Limb (tissue), 2 donors: Measurements from ENCODE around the gene GFRA1.

ENCODE experiments used
- DNase-seq, 2 donors: peaks; one replicate each; pipeline ENCODE4 v3.0.0-alpha.2; 2016; ENCODE audit errors: extremely low spot score in 2 of 2

GFRA1 gene

DNA sequence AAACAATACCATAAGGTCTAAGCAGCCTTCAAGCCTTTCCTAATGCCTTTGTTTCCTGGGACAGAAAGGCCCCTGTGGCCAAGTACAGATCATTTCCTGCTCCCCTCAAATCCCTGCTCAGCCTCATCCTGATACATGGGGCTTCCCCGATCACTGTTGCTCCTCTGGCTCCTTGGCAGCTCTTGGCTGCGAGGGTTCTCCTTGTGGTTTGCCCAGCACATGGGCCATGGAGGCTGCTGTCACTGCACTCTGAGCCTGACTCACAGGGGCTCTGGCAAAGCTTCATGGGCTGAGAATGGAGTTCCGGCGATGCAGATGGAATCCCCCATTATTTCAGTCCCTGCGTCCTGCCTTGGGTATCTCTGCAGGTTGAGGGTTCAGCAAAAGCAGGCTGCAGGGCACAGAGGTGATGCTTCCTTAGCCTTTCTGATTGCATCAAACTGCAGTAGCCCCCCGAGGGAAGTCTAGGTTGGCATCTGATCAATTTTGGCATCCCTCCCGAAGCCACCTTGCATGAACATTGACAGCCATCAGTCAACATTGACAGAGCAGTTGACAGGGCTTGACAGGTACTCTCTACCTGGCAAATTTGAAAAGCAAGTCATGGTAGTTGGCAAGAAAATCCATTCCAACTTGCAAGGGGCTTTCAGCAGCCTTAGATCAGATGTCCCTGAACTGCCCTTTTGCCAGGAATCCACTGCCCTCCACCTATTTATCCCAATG is 168.6 kb downstream of the GFRA1 start:
- no peak for DNase-seq

- DNase-seq = peak in 1 of 2 donors; percentile 41
These were observed 169.3 kb downstream of the GFRA1 start for GRCh38 chr10:116103668-116104067.

- DNase-seq = no peak
These were observed 171.2 kb downstream of the GFRA1 start for GRCh38 chr10:116101616-116102315.

GRCh38 chr10:116100984-116101383 is 172.0 kb downstream of the GFRA1 start:
- DNase-seq = no peak

DNA sequence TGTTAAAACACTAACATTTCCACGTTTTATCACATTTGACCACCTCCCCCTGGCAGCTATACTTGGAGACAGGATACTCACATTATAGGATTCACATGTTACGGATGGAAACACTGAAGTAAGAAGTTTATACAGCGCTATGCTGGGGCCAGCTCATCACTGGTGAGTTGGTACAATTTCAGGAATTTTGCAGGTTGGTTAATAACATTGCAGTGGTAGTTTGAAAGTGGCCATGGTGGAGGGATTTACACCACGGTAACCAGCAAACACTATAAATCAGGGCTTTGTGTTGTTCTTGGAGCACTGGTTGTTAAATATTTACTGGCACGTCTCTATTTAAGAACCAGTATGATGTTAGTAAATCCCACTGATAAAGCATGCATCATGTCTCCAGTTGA is 174.0 kb downstream of the GFRA1 start:
- no peak for DNase-seq

DNA sequence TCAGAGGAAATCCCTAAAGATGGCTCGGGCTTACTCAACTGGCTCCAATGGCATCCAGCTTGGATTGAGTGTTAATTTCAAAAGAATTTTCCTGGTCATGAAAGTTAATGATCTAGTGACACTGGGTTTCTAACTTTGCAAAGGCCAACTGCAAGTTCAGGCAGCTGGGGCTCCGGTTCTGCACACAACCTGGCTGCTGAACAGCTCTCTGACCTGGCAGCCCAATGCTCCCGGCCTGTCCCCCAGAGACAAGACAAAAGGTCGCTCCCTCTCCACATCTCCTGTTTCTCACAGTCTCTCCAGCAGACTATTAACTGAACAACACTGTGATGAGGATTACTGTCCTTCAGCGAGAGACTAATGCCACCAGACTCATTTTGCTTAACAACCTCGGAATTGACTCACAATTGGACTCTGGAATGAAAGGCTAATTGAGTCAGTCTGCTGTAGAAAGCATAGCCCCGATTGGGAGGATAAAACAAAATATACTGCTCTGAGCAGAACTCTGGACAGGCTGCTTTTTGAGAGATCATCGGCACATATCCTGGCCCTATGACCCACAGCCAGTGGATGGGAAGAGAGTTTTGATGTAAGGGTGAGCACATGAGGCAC is 174.5 kb downstream of the GFRA1 start:
- no peak for DNase-seq

DNA sequence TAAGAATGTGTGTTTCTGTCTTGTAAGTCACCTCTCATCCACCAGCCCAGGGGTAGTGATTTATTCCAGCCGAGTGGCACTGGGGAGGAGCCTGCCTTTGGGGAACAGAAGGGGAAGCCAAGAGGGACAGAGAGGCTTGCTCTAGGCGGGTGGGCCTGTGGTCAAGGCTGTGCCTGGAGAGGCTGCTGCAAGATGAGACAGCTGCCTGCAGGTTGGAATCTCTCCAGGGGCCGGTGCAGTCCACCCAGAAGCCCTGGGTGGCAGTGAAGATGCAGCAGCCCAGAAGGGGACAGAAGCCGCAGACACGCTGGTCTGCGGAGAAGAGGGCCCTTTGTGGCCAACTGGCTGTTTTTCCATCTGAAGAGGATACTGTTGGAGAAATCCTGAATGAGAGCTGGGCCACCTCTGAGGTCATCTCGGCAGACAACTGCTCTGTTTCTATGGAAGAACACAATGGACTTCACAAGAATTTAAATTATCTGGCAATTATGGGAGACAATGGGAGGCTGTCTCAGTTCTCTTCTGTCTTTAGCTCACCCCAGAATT is 175.7 kb downstream of the GFRA1 start:
- DNase-seq = no peak

DNA sequence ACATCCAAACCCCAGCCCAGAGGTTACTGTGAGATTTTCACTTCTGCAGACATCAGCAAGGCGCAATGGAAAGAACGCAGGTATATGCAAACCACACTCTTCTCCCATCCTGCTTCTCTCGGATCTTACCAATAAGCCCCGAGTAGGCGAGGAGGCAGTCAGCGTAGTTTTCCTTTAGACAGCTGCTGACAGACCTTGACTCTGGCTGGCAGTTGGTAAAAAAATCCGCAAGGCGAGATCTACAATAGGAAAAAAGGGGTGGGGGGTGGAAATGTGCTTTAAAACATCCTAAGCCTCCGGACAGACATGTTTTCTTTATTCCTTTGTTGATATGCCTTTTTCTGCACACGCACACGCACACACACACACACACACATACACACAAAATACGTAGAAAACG is 176.5 kb downstream of the GFRA1 start:
- no peak for DNase-seq

GRCh38 chr10:116094356-116094755 is 178.7 kb downstream of the GFRA1 start:
- DNase-seq = no peak

DNA sequence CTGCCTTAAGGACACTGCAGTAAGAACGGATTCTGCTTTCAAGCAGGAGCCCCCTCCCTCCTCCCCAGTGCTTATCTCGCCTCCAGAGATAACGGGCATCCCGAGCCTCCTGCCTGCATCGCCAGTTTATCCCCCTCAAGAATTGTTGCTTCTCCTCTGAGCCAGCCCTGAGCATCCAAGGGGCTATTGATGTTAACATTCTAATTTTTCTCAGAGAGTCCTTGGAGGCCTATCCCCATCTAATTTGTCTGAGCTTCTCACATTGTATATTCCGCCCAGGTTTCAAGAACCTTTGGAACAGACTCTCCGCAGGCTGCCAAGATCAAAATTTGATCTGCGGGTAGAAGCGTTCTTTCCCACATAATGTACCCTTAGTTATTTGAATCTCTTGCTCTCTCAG is 180.0 kb downstream of the GFRA1 start:
- DNase-seq = no peak

DNA sequence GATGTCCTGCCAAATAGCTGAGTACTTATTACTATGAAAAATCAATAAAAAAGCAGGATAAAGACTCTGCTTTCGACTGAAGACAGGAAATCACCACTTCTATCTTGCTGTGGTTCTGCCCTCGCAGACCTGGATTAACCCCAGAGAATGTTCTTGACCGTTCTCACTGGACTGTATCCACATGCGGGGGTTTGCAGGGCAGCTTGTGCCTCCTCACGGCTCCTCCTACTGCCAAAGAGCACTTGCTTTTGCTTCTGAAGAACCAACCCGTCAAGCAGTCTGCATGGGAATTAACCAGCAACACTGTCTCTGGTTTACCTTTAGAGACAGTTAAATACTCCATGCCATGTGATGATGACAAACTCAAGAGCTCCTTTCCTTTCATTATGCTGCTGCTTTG is 184.0 kb downstream of the GFRA1 start:
- no peak for DNase-seq

DNA sequence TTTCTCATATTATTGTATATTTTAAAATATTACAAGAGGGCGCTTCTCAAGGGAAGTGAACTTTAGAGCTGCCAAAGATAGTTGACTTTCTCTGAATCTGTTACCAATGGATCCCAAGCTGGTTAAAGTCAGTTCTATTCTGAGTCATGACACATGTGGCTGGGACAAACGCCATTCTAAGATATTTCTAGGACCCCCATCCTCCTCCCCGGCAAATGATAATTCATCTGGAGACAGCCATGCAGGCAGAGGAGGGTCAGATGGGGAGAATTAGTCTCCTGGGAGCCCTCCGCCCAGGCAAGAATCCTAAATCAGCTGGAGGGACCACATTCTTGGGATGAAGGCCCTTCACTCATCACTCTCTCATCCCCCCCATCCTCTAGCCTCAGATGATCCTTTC is 187.7 kb downstream of the GFRA1 start:
- DNase-seq = no peak

- no peak for DNase-seq
These were observed 188.8 kb downstream of the GFRA1 start for GRCh38 chr10:116084161-116084560.

GRCh38 chr10:116083226-116083762 is 189.7 kb downstream of the GFRA1 start:
- DNase-seq = no peak

GRCh38 chr10:116082762-116083161 is 190.2 kb downstream of the GFRA1 start:
- no peak for DNase-seq

DNA sequence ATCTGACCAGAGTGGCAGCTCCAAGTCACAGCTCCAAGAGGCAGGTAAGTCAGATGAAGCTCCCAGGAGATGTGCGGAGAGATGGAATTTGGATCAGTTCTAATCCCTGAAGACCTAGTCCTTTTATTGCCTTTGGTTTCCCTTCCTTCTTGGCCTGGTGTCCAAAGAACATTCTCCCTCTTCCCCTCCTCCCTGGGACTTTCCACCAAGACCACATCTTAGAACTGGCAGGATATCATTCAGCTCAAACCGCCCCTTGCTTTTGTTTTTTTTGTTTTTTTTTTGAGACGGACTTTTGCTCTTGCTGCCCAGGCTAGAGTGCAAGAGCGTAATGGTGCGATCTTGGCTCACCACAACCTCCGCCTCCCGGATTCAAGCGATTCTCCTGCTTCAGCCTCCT is 190.8 kb downstream of the GFRA1 start:
- DNase-seq = no peak

DNA sequence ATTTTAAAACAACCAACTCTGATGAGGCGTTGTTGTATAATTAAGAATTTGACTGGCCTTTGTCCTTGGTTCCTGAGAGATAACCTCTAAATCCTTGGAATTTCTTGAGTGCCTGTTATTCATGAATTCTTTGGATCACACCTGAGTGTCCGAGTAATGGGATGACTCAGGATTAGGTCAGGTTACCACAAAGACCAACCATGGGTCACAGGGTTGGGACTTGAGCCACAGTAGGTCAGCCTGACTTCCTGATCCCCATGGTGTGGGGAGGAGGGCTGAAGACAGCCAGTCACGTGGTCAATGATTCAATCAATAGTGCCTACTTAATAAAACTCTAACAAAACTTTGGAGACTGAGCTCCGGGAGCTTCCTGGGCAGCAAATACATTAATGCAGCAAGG is 192.5 kb downstream of the GFRA1 start:
- DNase-seq = no peak

- DNase-seq = no peak
These were observed 193.7 kb downstream of the GFRA1 start for GRCh38 chr10:116079355-116079754.

DNA sequence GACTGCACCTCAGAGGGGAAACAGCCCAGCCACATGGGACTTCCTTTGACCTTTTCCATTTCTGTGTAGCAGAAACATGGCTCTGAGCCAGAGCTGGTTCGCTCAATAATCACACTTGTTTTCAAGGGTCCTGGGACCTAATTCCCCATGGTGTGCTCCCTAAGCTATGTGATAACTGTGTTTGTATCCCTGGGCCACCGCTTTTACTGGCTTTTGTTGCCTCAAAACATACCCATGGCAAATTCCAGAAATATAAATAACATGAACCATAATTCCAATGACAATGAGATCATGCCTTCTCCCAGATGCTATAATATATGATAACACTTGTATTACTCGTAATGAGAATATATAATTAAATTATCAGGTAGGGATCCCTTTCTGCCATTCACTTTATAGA is 196.4 kb downstream of the GFRA1 start:
- no peak for DNase-seq

DNA sequence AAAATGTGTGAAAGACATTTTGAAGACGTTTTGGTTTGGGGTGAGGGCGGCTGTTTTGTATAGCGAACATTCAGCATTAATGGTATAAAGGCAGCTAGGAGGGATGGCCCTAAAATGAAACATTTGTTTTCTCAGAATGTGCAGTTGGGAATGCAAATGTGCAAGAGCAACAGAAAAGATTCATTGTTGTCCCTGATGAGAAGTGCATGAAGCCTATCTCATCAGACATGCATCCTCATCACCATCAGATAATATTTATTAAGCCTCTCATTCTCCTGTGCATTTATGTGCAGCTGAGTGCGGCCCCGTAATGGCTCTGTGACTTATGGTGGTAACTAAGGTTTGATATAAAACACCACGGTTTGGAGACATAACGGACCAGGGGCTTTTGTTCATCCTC is 199.5 kb downstream of the GFRA1 start:
- DNase-seq = no peak

GRCh38 chr10:116073001-116073400 is 200.0 kb downstream of the GFRA1 start:
- no peak for DNase-seq

GRCh38 chr10:116071453-116072148 is 201.4 kb downstream of the GFRA1 start:
- no peak for DNase-seq
